ENCODE measurements around the gene CCDC61. TPM values are rescaled to one million over a fixed set of nuclear protein-coding genes. Genes with fewer than 3 reads are reported as not detected.

CCDC61 gene
- total RNA-seq, 1 experiment from 2014 or later, result 6.3 TPM

GRCh38 chr19:46018729-46019251 is 23.5 kb downstream of the CCDC61 start:
- TF ChIP-seq EZH2phosphoT487 (IDR thresholded peaks at IDR 0.05; ENCODE audit: borderline replicate concordance, low read length) (no peak), CTCF (conservative IDR thresholded peaks at IDR 0.05; ENCODE audit: low read depth, low read length) (no peak), EZH2 (IDR thresholded peaks at IDR 0.05; ENCODE audit: low read length, unreplicated experiment) (no peak)
- H3K4me3 ChIP-seq (ENCODE audit: low read length), result no peak overlapping the region
- POLR2A ChIA-PET (ENCODE audit: unreplicated experiment), result no interaction called here
- no peaks in the 10 kb centered on the region for H3F3A ChIP-seq (ENCODE audit: low read length, unreplicated experiment)
- no peak overlapping the region for H2AFZ ChIP-seq (ENCODE audit: low read length)
- no peaks in the 10 kb centered on the region for H3K27me3 ChIP-seq (ENCODE audit: low read length)
- BruUV-seq (replicated peaks), result no TSS peak
- intact Hi-C loops (cut with micrococcal nuclease), result no loop called here
- H3K79me2 ChIP-seq (ENCODE audit: low read length), result no peaks in the 10 kb centered on the region
- DNase-seq (no peak), ATAC-seq (no peak)
- no peaks in the 10 kb centered on the region for H4K20me1 ChIP-seq (ENCODE audit: low read length)
- H3K4me2 ChIP-seq (ENCODE audit: low read length), result no peak overlapping the region
- CTCF ChIA-PET, result no interaction called here
- H3K9me2 ChIP-seq (replicated peaks; ENCODE audit: low read length), result no peaks in the 10 kb centered on the region
- no peak overlapping the region for H3K9ac ChIP-seq (ENCODE audit: low read length)
- H3K4me1 ChIP-seq (ENCODE audit: insufficient read depth, low read length), result no peaks in the 10 kb centered on the region
- H3K36me3 ChIP-seq (ENCODE audit: low read depth, low read length), result no peaks in the 10 kb centered on the region
- no peak overlapping the region for H3K27ac ChIP-seq (ENCODE audit: low read length)
- no peaks in the 10 kb centered on the region for H3K9me3 ChIP-seq (ENCODE audit: low read length)

GRCh38 chr19:46019270-46019669 is 24.0 kb downstream of the CCDC61 start:
- Histone ChIP-seq H3K9me3 (ENCODE audit: low read length) (no peaks in the 10 kb centered on the region), H4K20me1 (ENCODE audit: low read length) (no peaks in the 10 kb centered on the region), H3K27me3 (ENCODE audit: low read length) (no peaks in the 10 kb centered on the region), H3K4me1 (ENCODE audit: insufficient read depth, low read length) (no peaks in the 10 kb centered on the region), H3K9ac (ENCODE audit: low read length) (no peak overlapping the region), H3K4me2 (ENCODE audit: low read length) (no peak overlapping the region), H3F3A (ENCODE audit: low read length, unreplicated experiment) (no peaks in the 10 kb centered on the region), H3K79me2 (ENCODE audit: low read length) (no peaks in the 10 kb centered on the region), H3K27ac (ENCODE audit: low read length) (no peak overlapping the region), H2AFZ (ENCODE audit: low read length) (no peak overlapping the region), H3K9me2 (replicated peaks; ENCODE audit: low read length) (no peaks in the 10 kb centered on the region), H3K36me3 (ENCODE audit: low read depth, low read length) (no peaks in the 10 kb centered on the region), H3K4me3 (ENCODE audit: low read length) (no peak overlapping the region)
- intact Hi-C loops (cut with micrococcal nuclease), result no loop called here
- TF ChIP-seq EZH2phosphoT487 (IDR thresholded peaks at IDR 0.05; ENCODE audit: borderline replicate concordance, low read length) (no peak), EZH2 (IDR thresholded peaks at IDR 0.05; ENCODE audit: low read length, unreplicated experiment) (no peak), CTCF (conservative IDR thresholded peaks at IDR 0.05; ENCODE audit: low read depth, low read length) (no peak)
- no peak for DNase-seq
- ChIA-PET CTCF (no interaction called here), POLR2A (ENCODE audit: unreplicated experiment) (no interaction called here)
- ATAC-seq, result no peak
- BruUV-seq (replicated peaks), result no TSS peak

- no peak overlapping the region for H3K4me3 ChIP-seq (ENCODE audit: low read length)
- ATAC-seq (no peak), DNase-seq (no peak)
- H3K27ac ChIP-seq (ENCODE audit: low read length), result no peak overlapping the region
- TF ChIP-seq EZH2 (IDR thresholded peaks at IDR 0.05; ENCODE audit: low read length, unreplicated experiment), result no peak
- TF ChIP-seq CTCF (conservative IDR thresholded peaks at IDR 0.05; ENCODE audit: low read depth, low read length), result no peak
- no peak for TF ChIP-seq EZH2phosphoT487 (IDR thresholded peaks at IDR 0.05; ENCODE audit: borderline replicate concordance, low read length)
- no peaks in the 10 kb centered on the region for H3K9me3 ChIP-seq (ENCODE audit: low read length)
- no peaks in the 10 kb centered on the region for H3K79me2 ChIP-seq (ENCODE audit: low read length)
- no TSS peak for BruUV-seq (replicated peaks)
- H3K27me3 ChIP-seq (ENCODE audit: low read length), result no peaks in the 10 kb centered on the region
- H3F3A ChIP-seq (ENCODE audit: low read length, unreplicated experiment), result no peaks in the 10 kb centered on the region
- H3K36me3 ChIP-seq (ENCODE audit: low read depth, low read length), result no peaks in the 10 kb centered on the region
- H3K4me1 ChIP-seq (ENCODE audit: insufficient read depth, low read length), result no peaks in the 10 kb centered on the region
- ChIA-PET POLR2A (ENCODE audit: unreplicated experiment) (no interaction called here), CTCF (no interaction called here)
- no peaks in the 10 kb centered on the region for H3K9me2 ChIP-seq (replicated peaks; ENCODE audit: low read length)
- no peak overlapping the region for H2AFZ ChIP-seq (ENCODE audit: low read length)
- intact Hi-C loops (cut with micrococcal nuclease), result no loop called here
- no peaks in the 10 kb centered on the region for H4K20me1 ChIP-seq (ENCODE audit: low read length)
- no peak overlapping the region for H3K4me2 ChIP-seq (ENCODE audit: low read length)
- H3K9ac ChIP-seq (ENCODE audit: low read length), result no peak overlapping the region
Measured at GRCh38 chr19:46020819-46021125, 25.5 kb downstream of the CCDC61 start.

Data from PC-3 (cell line).